Mucosa of descending colon (tissue), 3 donors: ENCODE data around the gene PAGR1. TPM values are rescaled to one million over a fixed set of nuclear protein-coding genes. Genes with fewer than 3 reads are reported as not detected.
"Not testable (repeated sequence)": the region's sequence is repeated elsewhere in the genome, so short reads cannot be mapped to it uniquely, and the experiment has no call there.

Experiments used
- ATAC-seq: fragments of 200-7000 bp; cut with Tn5 transposase; one replicate; pipeline ENCODE4 v1.9.1; 2020; ENCODE audit warnings: mild to moderate bottlenecking, moderate library complexity
- DNase-seq, 3 donors: peaks; one replicate each; pipeline ENCODE4 v3.0.0-alpha.2; 2020
- H3K36me3 ChIP-seq: fragments of 200-600 bp; one replicate; pipeline ENCODE4 v1.8.0; 2021; ENCODE audit warnings: low read depth, mild to moderate bottlenecking
- H3K4me1 ChIP-seq: fragments of 200-600 bp; one replicate; pipeline ENCODE4 v1.8.0; 2021; ENCODE audit warnings: low read depth, mild to moderate bottlenecking
- H3K4me3 ChIP-seq: fragments of 200-600 bp; one replicate; pipeline ENCODE4 v1.8.0; 2021; ENCODE audit warnings: mild to moderate bottlenecking
- H3K9me3 ChIP-seq: fragments of 200-600 bp; one replicate; pipeline ENCODE4 v1.8.0; 2021; ENCODE audit warnings: mild to moderate bottlenecking
- CTCF ChIP-seq: fragments of 200-600 bp; IDR thresholded peaks from one replicate; pipeline ENCODE4 v1.8.0; 2022; ENCODE audit warnings: antibody characterized with exemption, mild to moderate bottlenecking
- intact Hi-C, 2 donors: fragments of 100-400 bp; cut with DNase I in 1 of 2; cut with micrococcal nuclease in 1 of 2; formaldehyde crosslinking; loops; one replicate each; pipeline versions ENCODE4 v1.11.0 to v1.11.1; 2022; cut with DNase I, micrococcal nuclease
- total RNA-seq, 3 donors: library from RNA; stranded (reverse); fragmentation: NEBNext Ultra II Directional in 2 of 3; extraction: Animal tissue kit (Norgen Biotek cat#: 25700) in 2 of 3; gene quantifications; one replicate each; pipeline versions ENCODE4 v1.2.1 to v1.2.4, GENCODE V29; 2021 to 2023
- donor health status: DM: no; HTN: no; CAD: no; lungs with moderate emphysema.
- donor health status: DM: no; HTN: no; CAD: no.
- donor health status: DM: no; HTN: yes; CAD: no.

PAGR1 gene
- total RNA-seq, 3 donors from 2014 or later: 15.6 to 25.1 (median 20.5) TPM

- DNase-seq: no peak
- intact Hi-C loops: no loop called here
- peak; percentile 16 for ATAC-seq
- no peak for TF ChIP-seq CTCF
- Histone ChIP-seq H3K4me3 (peak overlapping the region; percentile 58), H3K4me1 (peaks cover 24% of the 10 kb centered on the region), H3K36me3 (no peaks in the 10 kb centered on the region), H3K9me3 (no peaks in the 10 kb centered on the region)
Measured at GRCh38 chr16:29790949-29791844, 24.8 kb upstream of the PAGR1 start.

GRCh38 chr16:29791845-29792807, 23.8 kb upstream of the PAGR1 start:
- Histone ChIP-seq H3K9me3 (no peaks in the 10 kb centered on the region), H3K4me3 (no peak overlapping the region), H3K36me3 (no peaks in the 10 kb centered on the region), H3K4me1 (peaks cover 24% of the 10 kb centered on the region)
- TF ChIP-seq CTCF: no peak
- intact Hi-C loops: no loop called here
- ATAC-seq (no peak), DNase-seq (peak in 1 of 3 donors; percentile 8)

DNA sequence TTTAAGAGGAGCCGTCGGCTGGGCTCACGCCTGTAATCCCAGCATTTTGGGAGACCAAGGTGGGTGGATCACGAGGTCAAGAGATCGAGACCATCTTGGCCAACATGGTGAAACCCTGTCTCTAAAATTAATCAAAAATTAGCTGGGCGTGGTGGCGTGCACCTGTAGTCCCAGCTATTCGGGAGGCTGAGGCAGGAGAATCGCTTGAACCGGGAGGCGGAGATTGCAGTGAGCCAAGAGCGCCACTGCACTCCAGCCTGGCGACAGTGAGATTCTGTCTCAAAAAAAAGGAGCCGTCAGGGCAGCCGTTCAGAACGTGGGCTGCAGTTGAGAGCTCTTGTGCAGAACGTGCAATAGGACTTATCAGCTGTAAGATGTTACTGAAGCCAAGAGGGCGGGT, 22.8 kb upstream of the PAGR1 start:
- H3K4me3 ChIP-seq, DNase-seq, H3K9me3 ChIP-seq, H3K36me3 ChIP-seq, ATAC-seq, intact Hi-C loops: not testable (repeated sequence)
- H3K4me1 ChIP-seq: peaks cover 24% of the 10 kb centered on the region

GRCh38 chr16:29794231-29794710, 21.7 kb upstream of the PAGR1 start:
- intact Hi-C loops: no loop called here
- Histone ChIP-seq H3K36me3 (no peaks in the 10 kb centered on the region), H3K4me3 (no peak overlapping the region), H3K9me3 (no peaks in the 10 kb centered on the region), H3K4me1 (peaks cover 24% of the 10 kb centered on the region)
- ATAC-seq: no peak
- no peak for DNase-seq
- no peak for TF ChIP-seq CTCF

- Histone ChIP-seq H3K9me3 (no peaks in the 10 kb centered on the region), H3K4me3 (no peak overlapping the region), H3K4me1 (peaks cover 8% of the 10 kb centered on the region), H3K36me3 (peaks cover 9% of the 10 kb centered on the region)
- TF ChIP-seq CTCF: no peak
- DNase-seq (no peak), ATAC-seq (no peak)
- intact Hi-C loops: no loop called here
Measured at GRCh38 chr16:29802416-29802935, 13.5 kb upstream of the PAGR1 start.
